RWPE2 (cell line): ENCODE measurements around the gene MPHOSPH9.

Experiments used
- ATAC-seq: fragments of 200-7000 bp; cut with Tn5 transposase; 3 replicates; pipeline ENCODE4 v1.9.1; 2021; ENCODE audit warnings: low read depth
- DNase-seq: peaks from one replicate; pipeline ENCODE4 v3.0.0-alpha.2; 2020; ENCODE audit warnings: low spot score
- H3K27ac ChIP-seq: fragments of 450-650 bp; 2 replicates; pipeline ENCODE4 v1.5.1; 2017; ENCODE audit warnings: mild to moderate bottlenecking; ENCODE audit not compliant: poor library complexity, severe bottlenecking
- H3K27me3 ChIP-seq: fragments of 250-450 bp; sonication (Bioruptor Pico); 2 replicates; pipeline ENCODE4 v1.5.1; 2021; ENCODE audit warnings: mild to moderate bottlenecking, moderate library complexity; ENCODE audit not compliant: insufficient read depth, poor library complexity, severe bottlenecking
- H3K36me3 ChIP-seq: fragments of 250-450 bp; sonication (Bioruptor Pico); 2 replicates; pipeline ENCODE4 v1.5.1; 2020; ENCODE audit warnings: low read depth, mild to moderate bottlenecking, moderate library complexity
- H3K4me1 ChIP-seq: fragments of 250-450 bp; sonication (Bioruptor Pico); 2 replicates; pipeline ENCODE4 v1.5.1; 2021; ENCODE audit warnings: mild to moderate bottlenecking, moderate library complexity; ENCODE audit not compliant: insufficient read depth, poor library complexity, severe bottlenecking
- H3K4me3 ChIP-seq: fragments of 250-450 bp; sonication (Bioruptor Pico); 2 replicates; pipeline ENCODE4 v1.5.1; 2021; ENCODE audit warnings: mild to moderate bottlenecking, moderate library complexity; ENCODE audit not compliant: severe bottlenecking
- H3K9me3 ChIP-seq: fragments of 250-450 bp; sonication (Bioruptor Pico); 2 replicates; pipeline ENCODE4 v1.5.1; 2021; ENCODE audit warnings: mild to moderate bottlenecking, moderate library complexity; ENCODE audit not compliant: severe bottlenecking
- CTCF ChIP-seq: fragments of 450-650 bp; IDR thresholded peaks from one replicate; pipeline ENCODE4 v1.5.1; 2017; ENCODE audit warnings: mild to moderate bottlenecking, moderate library complexity; ENCODE audit not compliant: poor library complexity, severe bottlenecking

MPHOSPH9 gene

GRCh38 chr12:123126294-123127181 is 106.4 kb downstream of the MPHOSPH9 start:
- H3K36me3 ChIP-seq: no peaks in the 10 kb centered on the region
- peak; percentile 79 for DNase-seq
- no peaks in the 10 kb centered on the region for H3K9me3 ChIP-seq
- no peaks in the 10 kb centered on the region for H3K27me3 ChIP-seq
- peaks cover 14% of the 10 kb centered on the region for H3K4me1 ChIP-seq
- ATAC-seq: peak; percentile 98
- H3K4me3 ChIP-seq: no peak overlapping the region
- peak overlapping the region; percentile 74 for H3K27ac ChIP-seq
- peak; percentile 19 for TF ChIP-seq CTCF

- no peaks in the 10 kb centered on the region for H3K27me3 ChIP-seq
- no peaks in the 10 kb centered on the region for H3K36me3 ChIP-seq
- no peaks in the 10 kb centered on the region for H3K9me3 ChIP-seq
- ATAC-seq (no peak), DNase-seq (no peak)
- peaks cover 14% of the 10 kb centered on the region for H3K4me1 ChIP-seq
- no peak overlapping the region for H3K4me3 ChIP-seq
- no peak overlapping the region for H3K27ac ChIP-seq
- TF ChIP-seq CTCF: no peak
Observed at GRCh38 chr12:123122626-123123025, 110.3 kb downstream of the MPHOSPH9 start.

GRCh38 chr12:123121670-123122069 is 111.3 kb downstream of the MPHOSPH9 start:
- H3K9me3 ChIP-seq: no peaks in the 10 kb centered on the region
- H3K27ac ChIP-seq: no peak overlapping the region
- ATAC-seq (no peak), DNase-seq (no peak)
- peaks cover 8% of the 10 kb centered on the region for H3K4me1 ChIP-seq
- no peak for TF ChIP-seq CTCF
- no peaks in the 10 kb centered on the region for H3K27me3 ChIP-seq
- no peaks in the 10 kb centered on the region for H3K36me3 ChIP-seq
- no peak overlapping the region for H3K4me3 ChIP-seq

- no peaks in the 10 kb centered on the region for H3K36me3 ChIP-seq
- H3K9me3 ChIP-seq: no peaks in the 10 kb centered on the region
- TF ChIP-seq CTCF: no peak
- H3K27ac ChIP-seq: no peak overlapping the region
- H3K4me1 ChIP-seq: peaks cover 3% of the 10 kb centered on the region
- H3K27me3 ChIP-seq: no peaks in the 10 kb centered on the region
- ATAC-seq (peak; percentile 19; the same call in 1 of the 3 replicates), DNase-seq (no peak)
- H3K4me3 ChIP-seq: no peak overlapping the region
Observed at GRCh38 chr12:123120452-123121166, 112.3 kb downstream of the MPHOSPH9 start.
